T-helper 2 cell (primary cell): Measurements from ENCODE around the gene HABP2.

ENCODE experiments used
- DNase-seq, 5 experiments: peaks; one replicate each; pipeline versions ENCODE4 v3.0.0 to v3.0.0-alpha.2; 2012 to 2022
- total RNA-seq, 2 donors: gene quantifications; one replicate each; lab custom pipeline; 2026; lab: John Stamatoyannopoulos, UW

HABP2 gene
- total RNA-seq = 0 reads per million in 2 donors

GRCh38 chr10:113552701-113553100, at the start of gene HABP2:
Gene HABP2 (plus strand): TSS chr10:113553053. CDS start chr10:113553122, 69 bp downstream.
- DNase-seq = no peak

GRCh38 chr10:113503930-113504329, 48.9 kb upstream of the HABP2 start:
- no peak for DNase-seq

DNA sequence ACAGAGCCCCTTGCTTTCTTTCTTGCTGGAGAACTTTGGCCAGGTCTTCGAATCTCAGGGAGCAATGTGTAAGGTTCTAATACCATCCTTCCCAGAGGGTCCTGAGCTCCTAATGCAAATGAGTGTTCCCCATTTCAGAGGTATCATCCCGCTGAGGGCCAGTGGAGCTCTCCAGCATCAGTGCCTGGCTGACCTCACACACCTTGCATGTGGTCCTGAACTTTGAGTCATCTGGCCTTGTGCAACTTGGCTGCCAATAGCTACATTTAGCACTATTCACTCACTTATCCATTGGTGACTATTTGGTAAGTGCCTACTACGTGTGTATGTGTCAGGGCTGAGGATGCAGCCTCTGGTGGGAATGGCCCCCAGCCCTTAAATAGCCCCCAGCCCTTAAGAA, 48.4 kb upstream of the HABP2 start:
- DNase-seq = no peak

DNA sequence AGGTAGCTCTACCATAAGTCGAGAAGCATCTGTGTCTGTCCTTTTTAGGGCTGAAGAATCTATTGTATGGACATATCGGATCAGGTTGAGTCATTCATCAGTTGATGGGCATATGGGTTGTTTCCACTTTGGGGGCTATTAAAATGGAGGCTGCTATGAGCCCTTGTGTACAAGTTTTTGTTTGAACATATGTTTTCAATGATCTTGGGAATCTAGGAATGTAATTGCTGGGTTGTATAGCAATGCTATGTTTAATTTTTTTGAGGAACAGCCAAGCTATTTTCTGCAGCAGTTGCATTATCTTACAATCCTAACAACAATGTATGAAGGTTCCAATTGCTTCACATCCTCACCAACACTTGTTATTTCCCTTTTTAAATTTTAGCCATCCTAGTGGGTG, 46.4 kb upstream of the HABP2 start:
- DNase-seq = no peak

GRCh38 chr10:113511419-113511818, 41.4 kb upstream of the HABP2 start:
- DNase-seq = no peak

DNA sequence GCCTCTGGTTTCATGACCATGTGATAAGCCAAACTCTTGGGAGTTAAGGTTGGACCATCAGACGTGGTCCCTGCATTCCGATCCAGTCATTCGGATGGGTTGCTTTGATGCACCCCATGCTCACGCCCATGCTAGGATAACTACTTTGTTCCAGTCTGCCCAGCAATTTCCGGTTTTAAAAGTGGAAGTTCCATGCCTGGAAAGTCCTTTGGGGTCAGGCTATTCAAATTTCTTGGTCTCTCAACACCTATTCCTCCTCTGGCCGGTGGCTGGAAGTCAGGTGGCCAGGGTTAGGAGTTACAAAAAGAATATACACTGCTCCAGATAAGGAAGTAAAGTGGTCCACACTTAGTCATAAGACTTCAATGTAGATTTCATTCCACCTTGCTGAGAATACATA, 37.7 kb upstream of the HABP2 start:
- DNase-seq = no peak

DNA sequence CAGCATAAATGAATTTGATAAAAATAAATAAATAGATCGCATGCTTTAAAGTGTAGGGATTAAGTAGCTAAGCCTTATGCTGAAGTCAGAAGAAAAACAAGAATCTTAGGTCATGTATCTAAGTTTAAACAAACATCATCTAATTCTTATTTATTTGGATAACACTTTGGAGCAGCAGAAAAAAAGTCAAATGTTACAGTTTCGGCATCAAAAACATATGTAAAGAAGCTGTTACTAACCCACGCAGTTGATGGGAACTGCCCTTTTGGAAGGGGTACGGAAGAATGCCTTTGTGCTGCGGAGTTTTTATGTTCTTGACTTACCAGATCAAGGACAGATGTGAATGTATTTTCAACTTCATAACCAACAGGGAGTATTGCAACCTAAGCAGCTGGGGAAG, 37.3 kb upstream of the HABP2 start:
- no peak for DNase-seq

- DNase-seq = no peak
These were observed 36.8 kb upstream of the HABP2 start for GRCh38 chr10:113516061-113516460.

GRCh38 chr10:113517165-113517900, 35.5 kb upstream of the HABP2 start:
- no peak for DNase-seq

- no peak for DNase-seq
These were observed 35.0 kb upstream of the HABP2 start for GRCh38 chr10:113517901-113518260.

- DNase-seq = no peak
These were observed 34.4 kb upstream of the HABP2 start for GRCh38 chr10:113518415-113518814.

- DNase-seq = no peak
These were observed 33.8 kb upstream of the HABP2 start for GRCh38 chr10:113518816-113519591.

GRCh38 chr10:113519681-113520115, 33.2 kb upstream of the HABP2 start:
- DNase-seq = no peak

- DNase-seq = no peak
These were observed 32.6 kb upstream of the HABP2 start for GRCh38 chr10:113520261-113520660.

DNA sequence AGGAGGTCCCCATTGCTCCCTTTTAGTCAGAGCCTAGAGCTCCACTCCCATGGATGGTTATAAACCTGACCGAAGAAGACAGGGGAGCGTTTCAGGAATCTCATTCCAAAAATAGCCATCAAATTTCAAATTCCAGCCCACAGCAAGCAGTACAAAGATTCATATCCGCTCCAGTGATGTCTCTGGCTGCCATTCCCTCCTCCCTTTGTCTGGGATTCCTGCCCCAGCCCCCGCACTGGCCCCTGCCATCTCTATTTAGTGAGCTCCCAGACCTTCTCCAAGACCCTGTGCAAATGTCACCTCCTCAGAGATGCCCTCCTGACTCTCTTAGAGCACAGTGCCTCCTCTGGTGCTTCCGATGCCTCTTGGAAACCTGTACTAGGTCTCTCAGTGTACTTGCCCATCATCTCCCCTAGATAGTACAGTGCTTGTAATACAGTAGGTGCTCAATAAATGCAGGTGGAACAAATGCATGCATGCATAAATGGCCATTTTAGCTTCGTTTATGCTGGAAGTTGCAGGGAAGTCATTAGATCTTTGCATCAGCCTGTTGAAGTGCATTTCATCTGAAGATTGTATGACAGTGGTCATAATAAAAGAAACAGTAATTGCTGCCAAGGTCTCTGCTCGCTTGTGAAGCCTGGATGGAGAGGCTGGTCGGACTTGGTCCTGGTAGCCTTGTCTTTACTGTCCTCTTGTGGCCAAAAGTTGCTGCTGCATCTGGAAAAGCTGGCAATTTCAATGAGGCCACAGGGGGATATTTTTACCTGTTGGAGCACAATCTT, 32.0 kb upstream of the HABP2 start:
- peak in 1 of 5 experiments; percentile 27 for DNase-seq

DNA sequence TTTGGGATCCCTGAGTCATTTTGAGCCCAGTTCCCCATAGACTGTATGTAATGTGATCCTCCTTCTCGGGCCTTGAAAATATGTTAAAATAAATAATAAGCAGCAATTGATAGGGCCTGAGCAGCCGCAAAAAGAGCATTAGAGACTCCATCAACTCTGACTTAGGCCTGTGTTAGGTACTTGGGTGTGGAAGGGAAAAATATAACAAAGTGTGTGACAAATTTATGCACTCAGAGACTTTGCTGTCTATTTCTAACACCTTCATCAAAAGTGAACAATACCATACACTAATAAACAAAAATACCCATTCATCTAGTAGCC, 31.4 kb upstream of the HABP2 start:
- DNase-seq = no peak

DNA sequence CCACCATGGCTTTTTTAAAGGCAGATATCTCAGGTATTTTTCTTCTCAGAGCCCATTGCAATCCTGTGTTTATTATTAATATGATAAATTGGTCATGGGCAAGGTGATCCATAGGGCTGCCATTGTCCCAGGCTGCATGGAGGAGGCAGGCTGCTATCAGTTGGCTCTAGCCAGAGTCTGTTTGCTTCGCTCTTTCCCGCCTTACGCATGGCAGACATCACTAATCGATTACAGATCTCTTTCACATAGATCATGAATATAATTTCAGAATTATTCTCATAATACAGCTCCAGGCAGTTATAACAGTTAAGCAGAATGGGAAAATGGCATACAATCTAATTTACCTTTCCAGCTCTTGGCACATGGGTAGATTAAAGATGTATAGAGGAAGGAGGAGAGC, 30.4 kb upstream of the HABP2 start:
- DNase-seq = no peak

GRCh38 chr10:113523071-113523470, 29.8 kb upstream of the HABP2 start:
- DNase-seq = no peak

GRCh38 chr10:113523628-113524027, 29.2 kb upstream of the HABP2 start:
- DNase-seq = no peak

DNA sequence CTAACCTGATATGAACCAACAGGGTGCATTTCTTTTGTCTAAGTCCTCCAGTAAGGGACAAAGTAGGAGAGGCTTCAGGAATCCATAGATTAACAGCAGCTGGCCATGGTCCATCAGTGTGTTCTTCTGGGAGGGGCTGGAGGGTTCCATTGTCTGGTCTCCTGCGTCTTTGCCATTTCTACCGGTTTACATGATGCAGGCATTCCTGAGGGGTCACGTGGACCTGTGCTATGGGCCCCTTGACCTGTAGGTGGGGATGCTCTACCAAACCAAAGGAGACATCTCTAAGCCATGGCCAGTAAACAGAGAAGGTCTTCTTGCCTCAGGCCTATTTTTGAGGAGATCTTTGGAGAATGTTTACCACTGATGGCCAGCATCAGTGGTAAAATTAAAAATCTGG, 28.7 kb upstream of the HABP2 start:
- DNase-seq = no peak

GRCh38 chr10:113524539-113525490, 28.0 kb upstream of the HABP2 start:
- DNase-seq = no peak

GRCh38 chr10:113525713-113526112, 27.1 kb upstream of the HABP2 start:
- DNase-seq = no peak
